SK-N-MC (cell line): Measurements from ENCODE around the gene GDF10.

ENCODE experiments used
- EZH2 ChIP-seq: fragments of 200-600 bp; sonication (generic); IDR thresholded peaks from one replicate; pipeline ENCODE4 v1.6.1; 2017; ENCODE audit warnings: antibody characterized with exemption
- POLR2AphosphoS5 ChIP-seq: IDR thresholded peaks from 2 replicates; pipeline ENCODE4 v1.6.1; 2012; ENCODE audit warnings: mild to moderate bottlenecking, low read depth, low read length, borderline replicate concordance

- TF ChIP-seq POLR2AphosphoS5 (no peak), EZH2 (no peak)
Measured at GRCh38 chr10:47308775-47309174, 8.8 kb downstream of the GDF10 start.
